Activated CD4-positive, alpha-beta T cell treated with anti-CD3 and anti-CD28 coated beads, Interleukin-2, amount 50 U/mL, for 1 hour (primary cell): ENCODE measurements around the gene TAS1R2.

Source experiments
- DNase-seq: peaks from one replicate; pipeline ENCODE4 v3.0.0-alpha.2; 2020

The TAS1R2 gene

DNA sequence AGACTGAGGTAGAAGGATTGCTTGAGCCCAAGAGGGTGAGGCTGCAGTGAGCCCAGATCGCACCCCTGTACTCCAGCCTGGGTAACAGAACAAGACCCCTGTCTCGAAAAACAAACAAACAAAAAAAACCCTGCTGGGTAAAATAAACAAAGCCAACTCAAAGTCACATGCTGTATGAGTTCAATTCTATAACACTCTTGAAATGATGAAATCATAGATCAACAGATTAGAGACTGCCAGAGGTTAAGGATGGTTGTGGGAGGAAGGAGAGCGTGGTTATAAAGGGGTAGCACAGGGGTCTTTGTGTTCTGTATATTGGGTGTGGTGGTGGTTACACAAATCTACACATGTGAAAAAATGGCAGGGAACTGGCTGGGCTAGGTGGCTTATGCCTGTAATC is 62.5 kb downstream of the TAS1R2 start:
- no peak for DNase-seq

DNA sequence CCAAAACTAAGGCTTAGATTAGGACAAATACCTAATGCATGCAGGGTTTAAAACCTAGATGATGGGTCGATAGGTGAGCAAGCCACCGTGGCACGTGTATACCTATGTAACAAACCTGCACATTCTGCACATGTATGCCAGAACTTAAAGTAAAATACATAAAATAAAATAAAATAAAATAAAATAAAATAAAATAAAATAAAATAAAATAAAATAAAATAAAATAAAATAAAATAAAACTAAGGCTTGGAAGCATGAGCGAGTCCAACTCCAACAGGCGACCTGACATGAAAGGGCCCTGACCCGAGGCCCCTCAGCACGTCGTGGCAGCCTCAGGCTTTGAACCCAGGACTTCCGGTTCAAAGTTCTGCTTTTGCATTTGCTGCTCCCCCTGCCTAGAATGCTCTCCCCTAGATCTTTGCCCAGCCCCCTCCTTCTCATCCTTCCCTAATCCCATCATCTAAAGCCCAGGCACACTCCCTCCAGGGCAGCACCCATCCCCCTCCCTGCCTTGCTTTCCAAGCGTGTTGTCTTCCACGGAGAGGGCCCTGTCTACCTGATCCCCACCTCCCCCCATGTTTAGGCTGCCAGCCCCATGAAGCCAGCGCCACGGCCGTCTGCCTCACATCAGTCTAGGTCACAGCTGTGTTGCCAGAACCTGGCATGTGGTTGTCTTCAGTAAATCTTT is 64.3 kb downstream of the TAS1R2 start:
- DNase-seq, result no peak

GRCh38 chr1:18794561-18794960 is 64.9 kb downstream of the TAS1R2 start:
- DNase-seq, result no peak

DNA sequence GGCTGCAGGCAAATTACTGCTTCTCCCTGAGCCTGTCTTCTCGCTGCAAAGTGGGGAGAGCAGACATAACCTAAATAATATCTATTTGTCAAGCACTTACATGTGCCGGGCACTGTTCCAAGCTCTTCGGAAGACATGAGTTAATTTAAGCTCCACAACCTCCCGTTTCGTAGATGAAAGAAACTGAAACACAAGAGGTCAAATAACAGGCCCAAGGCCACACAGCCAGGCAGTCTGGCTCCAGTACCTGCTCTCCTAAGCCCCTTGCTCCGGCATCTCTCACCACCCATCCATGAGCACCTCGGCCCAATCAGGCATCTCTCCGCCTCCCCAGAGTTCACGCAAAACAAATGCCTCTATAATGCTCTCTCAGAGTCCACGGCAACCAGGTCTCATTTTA is 65.4 kb downstream of the TAS1R2 start:
- DNase-seq, result no peak

DNA sequence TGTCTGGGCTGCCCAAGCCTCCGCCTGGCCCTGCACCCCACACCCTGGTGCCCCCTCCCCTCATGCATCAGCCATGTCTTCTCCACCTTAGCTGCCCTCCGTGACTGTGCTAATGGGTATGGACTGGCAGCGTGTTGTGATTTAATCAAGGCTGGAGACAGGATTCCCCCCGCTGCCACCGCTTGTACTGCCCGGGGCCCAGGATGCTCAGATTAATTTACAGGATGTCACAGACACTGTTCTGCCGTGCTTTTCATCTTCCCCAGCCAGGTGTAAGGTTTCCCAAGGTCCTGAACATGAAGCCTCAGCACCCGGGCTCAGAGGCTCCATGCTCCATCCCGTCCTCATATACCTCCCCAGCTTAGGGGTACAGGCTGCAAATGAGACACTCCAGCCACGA is 66.3 kb downstream of the TAS1R2 start:
- DNase-seq, result no peak

DNA sequence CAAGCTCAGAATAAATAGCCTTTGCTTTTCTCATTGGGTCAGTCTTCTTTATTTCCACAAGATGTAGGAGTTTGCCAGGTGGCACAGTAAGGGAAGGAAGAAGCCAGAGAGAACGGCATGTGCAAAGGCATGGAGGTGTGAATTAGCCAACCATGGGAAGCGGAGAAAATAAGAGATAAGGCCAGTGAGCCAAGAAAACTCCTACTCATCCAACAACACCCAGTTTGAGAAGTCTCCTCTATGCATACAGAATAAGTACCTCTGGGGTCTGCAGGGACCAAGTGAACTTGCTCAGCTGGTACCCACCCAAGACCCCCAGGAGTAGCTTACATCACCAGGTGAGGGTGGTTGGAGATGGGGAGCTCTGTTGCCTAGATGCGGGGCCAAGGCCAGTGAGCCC is 66.7 kb downstream of the TAS1R2 start:
- DNase-seq, result no peak
